ENCODE results near the gene SASH1. TPM values are rescaled to one million over a fixed set of nuclear protein-coding genes. Genes with fewer than 3 reads are reported as not detected.

The SASH1 gene
- total RNA-seq, 1 experiment from 2014 or later = 33.2 TPM

GRCh38 chr6:148414092-148414489, 71.5 kb downstream of the SASH1 start:
- no peak overlapping the region for H3T11ph ChIP-seq (ENCODE audit: low read length)
- no peak overlapping the region for H3K27ac Mint-ChIP-seq
- H2BK15ac ChIP-seq (ENCODE audit: low read depth, low read length) = no peak overlapping the region
- H3K4ac ChIP-seq (ENCODE audit: low read depth, low read length) = no peak overlapping the region
- H3K4me3 Mint-ChIP-seq = no peak overlapping the region
- peaks cover 7% of the 10 kb centered on the region; the same call in 1 of the 2 replicates for H3K4me1 ChIP-seq (ENCODE audit: insufficient read depth, low read length)
- no peak overlapping the region for H2BK5ac ChIP-seq (ENCODE audit: insufficient read length, low read length)
- no peaks in the 10 kb centered on the region for H3K27me3 ChIP-seq (ENCODE audit: insufficient read depth, low read length)
- no peak overlapping the region for H2BK120ac ChIP-seq (ENCODE audit: low read depth, low read length, poor library complexity, severe bottlenecking)
- no peak overlapping the region for H4K5ac ChIP-seq (ENCODE audit: insufficient read length, low read depth, low read length)
- no peak overlapping the region for H3K14ac ChIP-seq (ENCODE audit: insufficient read depth, low read length)
- H2BK12ac ChIP-seq (ENCODE audit: insufficient read length, low read depth, low read length) = no peak overlapping the region
- H3K9me3 Mint-ChIP-seq = no peaks in the 10 kb centered on the region
- no peak overlapping the region for H2AK5ac ChIP-seq (ENCODE audit: insufficient read length, low read length)
- H3K23me2 ChIP-seq (ENCODE audit: insufficient read length, low read depth, low read length, poor library complexity, severe bottlenecking) = no peaks in the 10 kb centered on the region
- no peak overlapping the region for H4K91ac ChIP-seq (ENCODE audit: insufficient read length, low read depth, low read length)
- WGBS (ENCODE audit: extremely low coverage, insufficient read length, low lambda C conversion rate) = no CpG with 5 or more reads among the region's 3 CpGs
- no peaks in the 10 kb centered on the region for H3K9me3 ChIP-seq (ENCODE audit: control insufficient read depth, low read depth, low read length)
- no peaks in the 10 kb centered on the region for H4K20me1 ChIP-seq (ENCODE audit: control insufficient read depth, insufficient read depth, insufficient read length)
- no peak for DNase-seq
- no peak overlapping the region for H4K8ac ChIP-seq (replicated peaks; ENCODE audit: insufficient read length, low read depth, low read length)
- no peak overlapping the region for H2BK20ac ChIP-seq (ENCODE audit: low read depth, low read length, poor library complexity, severe bottlenecking)
- H3K23ac ChIP-seq (ENCODE audit: insufficient read length, low read depth, low read length) = no peak overlapping the region
- no peak overlapping the region for H3K4me2 ChIP-seq (ENCODE audit: insufficient read depth, insufficient read length, low read length)
- H3K36me3 Mint-ChIP-seq (ENCODE audit: insufficient read depth in 1 of 3, low read depth in 3 of 3) = no peaks in the 10 kb centered on the region
- no peaks in the 10 kb centered on the region; the same call in 1 of the 2 replicates for H3K79me2 ChIP-seq (ENCODE audit: insufficient read depth, low read length)
- no peaks in the 10 kb centered on the region for H3K27me3 Mint-ChIP-seq (ENCODE audit: low read depth)
- H3K27ac ChIP-seq (ENCODE audit: insufficient read length, low read depth, low read length) = no peak overlapping the region
- H3K9ac ChIP-seq (ENCODE audit: extremely low read depth, insufficient read length, low read length) = no peak overlapping the region
- H3K18ac ChIP-seq (ENCODE audit: insufficient read length, low read depth, low read length) = no peak overlapping the region
- H3K4me1 Mint-ChIP-seq = peaks cover 14 to 18% of the 10 kb centered on the region in 2 experiments
- no peak overlapping the region for H2AFZ ChIP-seq (ENCODE audit: low read length)
- no peak overlapping the region for H3K56ac ChIP-seq (ENCODE audit: insufficient read length, low read depth, low read length)
- no peaks in the 10 kb centered on the region for H3K79me1 ChIP-seq (ENCODE audit: insufficient read depth, low read depth, low read length, poor library complexity, severe bottlenecking)
- TF ChIP-seq CTCF (conservative IDR thresholded peaks at IDR 0.05) = no peak
